HUDEP-2 (cell line): Measurements from ENCODE around the gene GRB2.
"Not testable (repeated sequence)": the region's sequence is repeated elsewhere in the genome, so short reads cannot be mapped to it uniquely, and the experiment has no call there.

Source experiments
- DNase-seq, 76 experiments: peaks; one replicate each; lab custom pipeline; 2025; ENCODE audit not compliant: unreplicated experiment in 76 of 76; lab: John Stamatoyannopoulos, UW

Gene GRB2

DNA sequence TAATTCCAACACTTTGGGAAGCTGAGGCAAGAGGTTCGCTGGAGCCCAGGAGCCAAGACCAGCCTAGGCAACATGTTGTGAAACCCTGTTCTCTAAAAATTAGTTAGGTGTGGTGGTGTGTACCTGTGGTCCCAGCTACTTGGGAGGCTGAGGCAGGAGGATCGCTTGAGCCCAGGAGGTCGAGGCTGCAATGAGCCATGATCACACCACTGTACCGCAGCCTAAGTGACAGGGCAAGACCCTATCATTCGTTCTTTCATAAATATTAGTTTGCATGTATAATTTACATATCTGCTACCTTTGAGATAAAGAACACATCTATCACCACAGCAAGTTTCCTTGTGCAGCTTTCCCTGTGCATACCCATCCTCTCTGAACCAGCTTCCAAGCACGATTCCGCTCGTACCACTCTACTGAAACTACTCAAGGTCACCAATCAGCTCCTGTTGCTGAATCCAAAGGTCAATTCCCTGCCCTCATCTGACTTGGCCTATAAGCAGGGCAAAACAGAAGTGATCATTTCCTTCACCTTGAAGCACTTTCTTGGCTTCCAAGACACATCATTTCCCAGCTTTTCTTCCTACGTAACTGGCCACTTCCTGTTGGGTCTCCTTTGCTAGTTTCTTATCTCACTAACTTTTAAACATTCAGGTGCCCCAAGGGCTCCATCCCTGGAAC, 49.1 kb downstream of the GRB2 start:
- no peak for DNase-seq

DNA sequence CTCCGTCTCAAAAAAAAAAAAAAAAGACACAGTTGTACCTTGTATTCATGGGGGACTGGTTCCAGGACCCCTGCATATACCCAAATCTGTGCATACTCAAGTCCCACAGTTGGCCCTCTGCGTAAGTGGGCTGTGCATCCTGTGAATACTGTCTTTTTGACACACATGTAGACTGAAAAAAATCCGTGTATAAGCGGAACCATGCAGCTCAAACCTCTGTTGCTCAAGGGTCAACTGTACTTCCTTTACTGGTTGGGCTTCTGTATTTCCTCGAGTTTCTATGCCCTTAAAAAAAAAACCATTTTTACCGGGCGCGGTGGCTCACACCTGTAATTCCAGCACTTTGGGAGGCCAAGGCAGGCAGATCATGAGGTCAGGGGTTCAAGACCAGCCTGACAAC, 52.3 kb downstream of the GRB2 start:
- no peak for DNase-seq

DNA sequence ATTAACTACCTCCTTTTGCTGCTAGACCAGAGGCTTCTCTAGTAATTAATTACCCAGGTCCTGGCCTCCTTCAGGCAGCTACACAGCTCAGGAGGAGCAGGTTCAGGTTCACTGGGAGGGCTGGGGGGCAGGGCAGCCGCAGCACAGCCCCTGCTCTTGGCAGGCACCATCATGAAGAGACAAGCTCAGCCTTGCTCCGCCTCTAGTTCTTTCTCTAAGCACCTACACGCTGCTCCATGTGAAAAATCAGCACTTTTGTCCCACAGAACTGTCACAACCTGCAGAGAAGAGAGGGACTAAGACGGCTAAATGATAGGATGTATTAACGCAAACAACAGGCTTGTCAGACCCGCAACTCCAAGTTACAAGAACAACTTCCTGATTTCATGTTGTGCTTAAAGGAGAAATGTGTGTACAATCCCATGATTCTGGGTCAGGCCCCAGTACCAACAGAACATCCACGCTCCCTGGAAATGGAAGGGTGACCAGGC, 53.4 kb downstream of the GRB2 start:
- DNase-seq, result peak in 8 of 76 experiments; percentile 5 to 33 (median 14)

DNA sequence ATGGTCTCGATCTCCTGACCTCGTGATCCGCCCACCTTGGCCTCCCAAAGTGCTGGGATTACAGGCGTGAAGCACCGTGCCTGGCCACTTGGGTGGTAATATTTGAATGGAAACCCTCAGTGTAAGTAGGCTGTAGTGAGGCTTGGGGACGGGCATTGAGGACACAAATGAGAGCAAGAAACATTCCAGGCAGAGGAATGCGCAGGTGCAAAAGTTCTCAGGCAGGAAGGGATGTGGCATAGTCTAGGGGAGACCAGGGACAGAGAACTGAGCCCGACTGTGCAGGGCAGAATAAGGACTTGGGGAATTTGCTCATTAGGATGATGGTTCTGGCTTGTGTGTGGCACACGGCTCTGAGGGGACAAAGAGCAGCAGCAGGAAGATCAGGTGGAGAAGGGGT, 54.8 kb downstream of the GRB2 start:
- no peak for DNase-seq

DNA sequence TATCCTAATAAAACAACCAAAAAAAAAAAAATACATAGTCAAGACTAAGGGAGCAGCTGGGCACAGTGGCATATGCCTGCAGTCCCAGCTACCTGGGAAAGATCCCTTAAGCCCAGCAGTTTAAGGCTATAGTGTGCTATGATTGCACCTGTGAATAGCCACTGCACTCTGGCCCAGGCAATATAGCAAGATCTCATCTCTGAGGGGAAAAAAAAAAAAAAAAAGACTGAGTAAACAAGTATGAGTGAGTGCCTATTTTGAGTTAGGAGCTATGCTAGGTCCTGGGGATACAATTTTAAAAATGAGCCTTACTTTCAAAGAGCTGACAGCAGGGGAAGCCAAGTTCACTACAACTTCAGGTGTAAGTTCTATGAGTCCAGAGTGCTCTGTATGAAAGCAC, 55.4 kb downstream of the GRB2 start:
- DNase-seq, result no peak

DNA sequence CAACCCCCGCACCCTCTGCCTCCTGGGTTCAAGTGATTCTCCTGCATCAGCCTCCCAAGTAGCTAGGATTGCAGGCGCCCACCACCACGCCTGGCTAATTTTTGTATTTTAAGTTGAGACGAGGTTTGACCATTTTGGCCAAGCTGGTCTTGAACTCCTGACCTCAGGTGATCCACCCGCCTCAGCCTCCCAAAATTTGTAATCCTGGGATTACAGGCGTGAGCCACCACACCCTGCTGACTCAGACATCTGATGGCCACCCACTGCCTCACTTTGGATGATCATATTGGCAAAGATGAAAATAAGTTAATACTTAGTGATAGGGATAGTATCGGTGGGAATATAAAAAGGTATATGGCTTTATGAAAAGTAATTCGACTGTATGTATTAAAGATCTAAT, 55.9 kb downstream of the GRB2 start:
- no peak for DNase-seq

DNA sequence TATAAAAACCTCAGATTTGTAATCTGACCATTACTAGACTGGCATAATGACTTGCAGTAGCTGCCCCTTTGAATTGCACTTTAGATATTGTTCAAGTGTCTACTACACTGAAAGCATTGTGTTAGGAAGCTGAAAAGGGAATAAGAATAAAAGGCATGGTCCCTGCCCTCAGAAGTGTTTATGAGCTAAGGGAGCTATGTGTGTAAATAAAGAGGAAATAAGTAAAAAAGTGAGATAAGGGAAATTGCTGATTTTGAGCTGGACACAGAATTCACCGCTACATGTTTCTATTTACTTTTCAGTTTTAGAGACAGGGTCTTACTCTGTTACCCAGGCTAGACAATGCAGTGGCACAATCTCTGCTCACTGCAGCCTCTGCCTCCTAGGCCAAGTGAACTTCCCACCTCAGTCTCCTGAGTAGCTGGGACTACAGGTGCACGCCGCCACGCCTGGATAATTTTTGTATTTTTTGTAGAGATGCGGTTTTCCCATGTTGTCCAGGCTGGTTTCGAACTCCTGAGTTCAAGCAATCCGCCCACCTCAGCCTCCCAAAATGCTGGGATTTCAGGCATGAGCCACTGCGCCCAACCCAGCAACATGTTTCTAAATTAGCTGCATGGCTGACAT, 57.0 kb downstream of the GRB2 start:
- DNase-seq, result no peak

DNA sequence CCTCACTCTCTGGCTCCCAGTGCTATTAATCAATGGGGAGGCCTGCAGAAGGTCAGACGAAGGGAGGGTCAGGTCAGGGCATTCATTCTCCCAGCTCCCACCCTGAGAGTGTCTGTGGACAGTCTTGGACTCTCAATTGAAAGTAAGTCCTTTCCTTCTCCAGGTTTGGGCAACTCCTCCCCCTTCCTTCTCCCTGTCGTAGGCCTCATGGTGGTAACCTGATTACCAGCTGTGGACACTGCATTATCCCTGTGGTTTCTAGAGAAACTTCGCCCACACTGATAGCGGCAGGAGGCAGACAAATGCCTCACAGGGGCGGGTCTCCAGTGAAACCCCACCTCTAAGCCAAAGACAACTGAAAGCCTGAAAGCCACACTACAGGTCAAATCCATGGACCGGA, 58.6 kb downstream of the GRB2 start:
- peak in 71 of 76 experiments; percentile 21 to 92 (median 66) for DNase-seq

DNA sequence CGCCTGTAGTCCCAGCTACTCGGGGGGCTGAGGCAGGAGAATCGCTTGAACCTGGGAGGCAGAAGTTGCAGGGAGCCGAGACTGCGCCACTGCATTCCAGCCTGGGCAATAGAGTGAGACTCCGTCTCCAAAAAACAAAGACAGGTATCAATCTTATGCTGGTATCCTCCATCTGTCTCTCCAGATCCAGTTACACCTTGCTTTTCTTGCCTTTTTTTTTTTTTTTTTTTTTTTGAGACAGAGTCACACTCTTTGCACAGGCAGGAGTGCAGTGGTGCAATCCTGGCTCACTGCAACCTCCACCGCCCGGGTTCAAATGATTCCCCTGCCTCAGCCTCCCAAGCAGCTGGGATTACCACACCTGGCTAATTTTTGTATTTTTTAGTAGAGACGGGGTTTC, 59.1 kb downstream of the GRB2 start:
- not testable (repeated sequence) for DNase-seq

DNA sequence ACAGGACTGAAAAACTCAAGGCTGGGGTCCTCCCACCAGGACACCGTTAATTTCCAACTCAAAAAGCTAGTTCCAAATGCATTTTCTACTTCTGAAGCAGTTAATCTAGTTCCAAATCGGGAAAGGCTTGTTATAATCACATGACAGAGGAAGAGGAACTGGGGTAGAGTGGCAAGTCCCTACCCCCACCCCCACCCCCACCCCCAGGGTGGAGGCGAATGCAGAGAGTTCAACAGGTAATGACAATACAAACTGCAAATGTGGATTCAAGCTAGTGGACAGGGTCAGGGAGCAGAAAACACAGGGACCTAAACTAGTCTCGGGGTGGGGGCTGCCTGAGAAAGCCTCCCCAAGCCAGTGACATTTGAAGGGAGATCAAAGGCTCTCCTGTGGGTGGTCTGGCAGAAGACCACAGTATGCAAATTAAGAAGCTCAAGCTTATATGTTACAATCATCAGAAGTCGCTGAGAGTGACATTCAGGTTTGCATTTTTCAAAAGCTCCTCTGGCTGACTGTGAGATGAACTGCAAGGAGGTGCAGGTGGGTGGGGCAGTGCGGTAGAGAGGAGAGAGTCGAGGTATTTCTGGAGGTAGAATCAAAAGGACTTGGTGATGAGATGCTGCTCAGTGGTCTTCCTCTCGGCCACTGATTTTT, 59.8 kb downstream of the GRB2 start:
- DNase-seq, result no peak

DNA sequence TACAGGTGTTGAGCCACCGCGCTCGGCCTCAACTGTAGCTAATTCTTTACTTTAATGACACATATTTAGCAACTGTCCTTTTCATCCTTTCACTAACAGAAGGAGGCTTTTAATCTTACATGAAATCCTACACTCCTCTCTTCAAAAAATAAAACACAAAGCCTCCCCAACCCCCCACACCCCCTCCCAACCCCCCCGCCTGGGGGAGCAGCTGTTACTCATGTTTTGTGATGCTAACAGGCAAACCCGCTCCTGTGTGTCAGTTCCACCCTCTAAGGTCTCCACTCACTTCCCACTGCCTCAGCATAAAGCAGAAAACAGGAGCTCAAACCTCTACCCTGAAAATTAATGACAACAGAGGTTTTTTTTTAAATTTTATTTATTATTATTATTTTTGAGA, 60.8 kb downstream of the GRB2 start:
- DNase-seq, result no peak

DNA sequence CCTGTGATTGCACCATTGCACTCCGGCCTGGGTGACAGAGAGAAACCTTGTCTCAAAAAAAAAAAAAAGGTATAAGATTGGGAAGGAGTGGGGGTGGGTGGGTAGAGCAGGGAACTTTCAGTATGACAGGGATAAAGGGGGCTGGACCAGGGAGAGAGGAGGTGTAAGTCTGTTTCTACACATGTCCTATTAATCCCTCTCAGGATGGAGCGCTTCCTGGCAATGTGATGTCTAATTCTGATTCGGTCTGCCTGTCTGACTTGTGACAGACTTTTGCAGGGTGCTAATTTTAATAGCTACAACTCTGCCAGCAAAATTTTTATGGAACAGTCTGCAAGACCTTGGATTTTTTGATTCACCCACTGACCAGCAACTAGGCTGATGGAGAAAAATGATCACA, 62.5 kb downstream of the GRB2 start:
- DNase-seq, result no peak

DNA sequence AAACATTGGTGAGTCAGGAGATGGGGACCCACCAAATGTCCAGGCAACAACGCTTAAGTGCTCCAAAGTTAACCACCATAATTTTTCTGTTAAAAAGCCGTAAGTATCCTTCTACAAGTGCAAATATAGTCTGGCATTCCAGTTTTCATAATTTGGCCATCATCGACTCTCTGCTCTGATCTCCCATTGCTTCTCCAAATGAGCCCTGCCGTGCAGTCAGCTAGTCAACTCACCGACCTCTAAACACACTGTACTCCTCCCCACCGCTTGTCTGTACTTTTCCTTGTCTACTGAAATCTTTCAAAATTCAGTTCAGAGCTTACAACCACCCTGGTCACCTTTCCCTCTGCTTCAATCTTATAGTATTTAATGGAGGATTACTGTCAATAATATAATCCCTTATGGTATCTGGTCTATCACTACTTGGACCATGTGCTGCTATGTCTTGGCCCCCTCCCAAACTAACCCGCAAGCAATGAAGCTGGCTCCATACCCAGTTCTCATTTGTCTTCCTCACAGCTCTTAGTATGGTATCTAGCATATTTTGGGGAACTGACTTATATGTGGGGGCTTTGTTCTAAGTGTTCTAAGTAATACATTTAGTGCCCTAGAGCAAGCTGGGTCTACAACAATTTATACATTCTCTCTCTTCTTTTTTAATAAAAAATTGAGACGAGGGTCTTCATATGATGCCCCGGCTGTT, 63.5 kb downstream of the GRB2 start:
- DNase-seq, result peak in 15 of 76 experiments; percentile 6 to 53 (median 34)

DNA sequence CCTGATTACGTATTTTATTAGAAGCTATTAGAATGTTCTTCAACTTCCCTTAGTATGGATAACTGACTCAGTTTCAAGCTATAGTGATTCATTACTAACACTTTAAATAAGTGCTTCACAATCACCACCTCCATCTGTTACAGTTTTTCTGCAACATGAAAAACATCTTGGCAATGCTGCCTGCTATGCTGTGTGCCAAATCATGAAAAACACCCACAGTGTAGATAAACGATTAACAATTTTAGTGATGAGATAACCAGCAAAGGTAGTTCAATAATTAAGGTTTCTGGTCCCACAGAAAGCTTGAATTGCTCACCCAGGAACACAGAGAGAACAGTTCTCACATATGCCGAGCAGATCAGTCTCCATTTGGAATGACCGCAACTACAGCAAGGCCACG, 64.8 kb downstream of the GRB2 start:
- DNase-seq, result peak in 14 of 76 experiments; percentile 9 to 69 (median 28)

DNA sequence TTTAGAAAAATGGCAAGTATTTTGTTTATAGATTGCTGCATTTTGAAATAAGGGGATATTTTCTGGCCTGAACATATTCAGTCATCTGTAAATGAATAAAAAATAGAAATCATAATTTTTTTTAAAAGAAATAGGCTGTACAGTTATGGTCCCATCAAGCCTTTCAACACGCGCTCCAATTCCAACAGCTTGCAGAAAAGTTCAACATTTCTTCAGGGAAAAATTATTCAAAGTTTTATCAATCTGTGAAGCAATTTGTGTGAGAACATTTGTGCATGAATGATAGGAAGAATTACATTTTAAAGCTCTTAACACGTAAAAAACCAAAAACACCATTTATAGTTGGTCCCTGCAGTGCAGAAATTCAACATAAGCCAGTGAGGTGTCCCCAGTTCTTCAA, 65.5 kb downstream of the GRB2 start:
- DNase-seq, result no peak

DNA sequence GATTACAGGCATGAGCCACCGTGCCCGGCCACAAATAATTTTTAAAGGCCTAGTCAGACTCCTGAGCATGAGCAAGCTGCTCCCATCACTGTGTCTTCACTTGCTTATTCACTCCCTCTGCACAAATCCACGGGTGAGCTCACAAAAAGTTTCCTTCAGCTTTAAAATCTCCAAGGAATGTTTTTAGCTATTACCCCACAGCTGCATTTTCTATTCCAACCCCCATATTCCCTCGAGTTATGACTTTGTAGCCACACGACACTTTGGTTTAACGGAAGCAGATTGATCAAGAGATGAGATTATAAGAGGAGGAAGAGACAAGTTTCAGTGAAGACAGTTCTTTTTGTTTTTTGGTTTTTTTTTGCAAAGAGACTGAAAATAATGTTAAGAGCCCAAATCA, 67.1 kb downstream of the GRB2 start:
- DNase-seq, result peak in 3 of 76 experiments; percentile 11 to 22 (median 15)

DNA sequence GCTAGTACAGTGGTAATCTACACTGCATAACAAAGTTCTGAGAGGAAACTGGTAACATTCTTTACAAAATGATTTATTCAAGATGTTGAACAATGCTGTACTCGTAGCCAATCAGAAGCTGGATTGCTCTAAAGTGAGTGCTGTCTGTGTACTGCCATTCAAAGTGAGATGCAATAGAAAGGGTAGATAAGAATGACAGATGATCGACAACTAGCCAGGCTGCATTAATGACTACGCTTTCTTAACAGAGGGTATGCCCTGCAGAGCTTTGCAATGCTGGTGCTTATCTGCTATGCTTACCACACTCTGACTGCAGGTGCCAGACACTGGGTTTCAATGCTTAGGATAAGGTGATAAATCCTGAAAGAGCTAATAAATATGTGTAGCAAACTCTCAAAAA, 70.2 kb downstream of the GRB2 start:
- DNase-seq, result peak in 20 of 76 experiments; percentile 9 to 56 (median 24)

DNA sequence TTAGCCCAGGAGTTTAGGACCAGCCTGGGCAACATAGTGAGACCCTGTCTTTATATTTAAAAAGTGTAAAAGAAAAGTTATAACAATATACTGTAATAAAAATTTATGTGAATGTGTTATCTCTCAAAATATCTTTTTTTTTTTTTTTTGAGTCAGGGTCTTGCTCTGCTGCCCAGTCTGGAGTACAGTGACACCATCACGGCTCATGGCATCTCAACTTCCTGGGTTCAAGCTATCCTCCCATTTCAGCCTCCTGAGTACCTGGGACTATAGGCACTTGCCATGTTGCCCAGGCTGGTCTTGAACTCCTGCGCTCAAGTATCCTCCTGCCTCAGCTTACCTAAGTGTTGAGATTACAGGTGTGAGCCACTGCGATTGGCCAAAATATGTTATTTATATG, 70.8 kb downstream of the GRB2 start:
- DNase-seq, result no peak

DNA sequence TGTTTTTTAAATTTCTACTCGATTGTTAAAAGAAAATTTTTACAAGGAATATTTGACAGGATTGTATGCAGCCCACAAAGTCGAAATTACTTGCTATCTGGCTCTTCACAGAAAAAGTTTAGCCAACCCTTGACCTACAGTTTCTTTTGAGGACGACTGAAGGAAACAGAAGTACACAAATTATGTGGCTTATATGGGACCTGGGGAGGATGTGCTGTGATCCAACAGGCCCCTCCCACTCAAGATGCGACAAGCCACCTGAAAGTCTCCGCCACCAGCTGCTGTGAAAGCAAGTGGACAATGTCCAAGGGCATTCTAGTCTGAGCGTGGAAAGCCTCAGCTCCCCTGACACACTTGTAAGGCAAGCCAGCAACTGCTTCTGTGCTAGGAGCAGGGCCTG, 73.8 kb downstream of the GRB2 start:
- DNase-seq, result no peak

DNA sequence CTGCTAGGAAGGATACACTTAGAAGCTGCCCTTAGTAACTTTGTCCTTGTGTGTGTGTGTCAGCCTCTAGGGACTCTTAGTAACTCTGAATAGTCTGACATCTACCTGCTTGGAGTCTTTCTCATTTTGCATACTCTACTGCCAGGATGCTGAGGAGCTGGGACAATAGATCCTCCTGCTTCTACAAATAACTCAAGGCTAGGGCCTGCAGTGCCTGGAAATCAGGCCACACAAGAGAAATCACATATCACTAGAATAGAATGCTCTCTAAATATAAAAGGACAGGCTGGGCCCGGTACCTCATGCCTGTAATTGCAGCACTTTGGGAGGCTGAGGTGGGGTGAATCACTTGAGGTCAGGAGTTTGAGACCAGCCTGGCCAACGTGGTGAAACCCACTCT, 77.7 kb downstream of the GRB2 start:
- no peak for DNase-seq

DNA sequence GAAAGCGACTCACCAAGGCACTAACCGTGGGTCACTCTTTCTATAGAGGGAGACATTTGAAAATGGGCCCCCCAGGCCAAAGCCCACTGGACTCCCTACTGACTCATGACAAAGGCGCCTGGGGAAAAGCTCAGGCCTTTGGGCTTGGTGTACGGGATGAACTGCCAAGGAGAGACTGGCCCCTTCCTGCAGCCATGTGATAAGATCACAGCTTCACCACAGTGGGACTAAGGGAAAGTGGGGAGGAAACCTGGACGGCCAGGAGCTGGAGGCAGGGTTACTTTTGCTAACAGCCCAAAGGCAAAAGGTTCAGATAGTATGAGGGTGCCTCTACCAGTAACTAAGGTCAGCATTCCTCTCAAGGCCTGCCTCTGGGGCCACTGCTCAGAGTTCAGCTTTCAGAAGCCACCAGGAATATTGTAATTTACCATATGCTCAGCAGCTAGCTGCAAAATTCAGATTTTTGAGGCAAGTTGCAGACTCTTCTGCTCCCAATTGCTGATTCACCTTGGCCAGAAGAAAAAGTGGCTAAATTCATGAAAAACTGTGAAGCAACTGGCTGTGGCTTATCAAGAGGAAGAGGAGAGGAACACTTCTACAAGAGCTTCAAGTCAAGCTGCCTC, 79.1 kb downstream of the GRB2 start:
- peak in 5 of 76 experiments; percentile 5 to 26 (median 17) for DNase-seq
